SK-N-SH (cell line): ENCODE results near the gene NDUFC2.

Source experiments
- EZH2phosphoT487 ChIP-seq: fragments of 200-600 bp; sonication (generic); IDR thresholded peaks from 2 replicates; pipeline ENCODE4 v1.6.1; 2017; ENCODE audit warnings: low read depth, mixed run types, mild to moderate bottlenecking, antibody characterized with exemption, moderate library complexity, borderline replicate concordance
- RAD21 ChIP-seq: IDR thresholded peaks from 2 replicates; pipeline ENCODE4 v1.6.1; 2012; ENCODE audit warnings: mild to moderate bottlenecking, low read length

DNA sequence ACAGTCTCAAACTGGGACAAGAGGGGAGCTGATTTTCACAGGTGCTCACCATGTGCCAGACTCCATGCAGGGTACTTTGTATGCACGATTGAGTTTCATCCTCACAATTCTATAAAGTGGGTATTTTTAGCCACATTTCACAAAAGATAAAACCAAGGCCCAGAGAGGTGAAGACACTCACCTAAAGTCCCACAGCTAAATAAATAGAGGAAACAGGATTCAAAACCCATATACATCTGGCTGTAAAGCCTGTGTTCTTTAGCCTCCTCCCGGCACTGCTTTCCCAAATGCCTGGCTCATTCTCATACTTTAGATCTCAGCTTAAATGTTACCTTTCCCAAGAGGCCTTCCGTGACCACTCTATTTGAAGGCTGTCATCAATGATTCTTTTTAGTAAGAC lies 43.3 kb downstream of the NDUFC2 start:
- TF ChIP-seq EZH2phosphoT487 (no peak), RAD21 (no peak)
